ENCODE data around the gene FAM180B.
A peak's percentile ranks its signal among the peaks of the same experiment; 100 is the strongest.
"Not testable (repeated sequence)": the region's sequence is repeated elsewhere in the genome, so short reads cannot be mapped to it uniquely, and the experiment has no call there.

Gene FAM180B, protein sequence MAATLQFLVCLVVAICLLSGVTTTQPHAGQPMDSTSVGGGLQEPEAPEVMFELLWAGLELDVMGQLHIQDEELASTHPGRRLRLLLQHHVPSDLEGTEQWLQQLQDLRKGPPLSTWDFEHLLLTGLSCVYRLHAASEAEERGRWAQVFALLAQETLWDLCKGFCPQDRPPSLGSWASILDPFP

DNA sequence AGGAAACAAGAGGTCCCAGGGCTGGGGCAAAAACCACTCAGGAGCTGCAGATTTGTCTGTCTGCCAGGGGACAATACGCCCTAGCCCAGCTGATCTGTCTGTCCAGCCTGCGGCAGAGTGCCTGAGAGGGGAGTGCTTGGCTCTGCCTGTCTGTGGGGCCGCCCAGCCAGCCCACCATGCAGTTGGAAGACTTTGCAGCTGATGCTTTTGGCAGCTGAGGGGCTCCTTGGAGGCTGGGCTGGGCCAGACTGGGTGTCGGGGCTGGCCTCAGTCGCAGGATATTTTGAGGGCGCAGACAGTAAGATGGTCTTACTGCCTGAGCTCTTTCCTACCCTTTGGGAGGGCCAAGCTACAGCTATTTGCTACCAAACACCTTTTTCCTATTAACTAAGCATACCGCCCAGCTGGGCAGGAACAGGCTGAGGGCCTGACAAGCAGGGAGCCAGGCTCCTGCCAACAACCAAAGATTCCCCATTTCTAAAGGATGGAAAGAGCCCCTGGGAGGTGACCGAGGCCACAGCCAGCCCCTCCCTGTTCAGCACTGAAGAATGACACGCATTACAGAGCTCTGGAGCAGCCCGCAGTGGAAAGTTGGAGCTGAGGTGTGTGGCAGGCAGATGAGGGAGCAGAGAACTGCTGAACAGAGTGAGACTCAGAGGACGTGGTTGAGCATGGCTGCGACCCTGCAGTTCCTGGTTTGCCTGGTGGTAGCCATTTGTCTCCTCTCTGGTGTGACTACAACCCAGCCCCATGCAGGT is at the start of gene FAM180B:
FAM180B (plus strand) TSS at position 581 of the 758 bp plus-strand sequence; CDS start at position 672, 91 bp downstream.
- no peak for DNase-seq

DNA sequence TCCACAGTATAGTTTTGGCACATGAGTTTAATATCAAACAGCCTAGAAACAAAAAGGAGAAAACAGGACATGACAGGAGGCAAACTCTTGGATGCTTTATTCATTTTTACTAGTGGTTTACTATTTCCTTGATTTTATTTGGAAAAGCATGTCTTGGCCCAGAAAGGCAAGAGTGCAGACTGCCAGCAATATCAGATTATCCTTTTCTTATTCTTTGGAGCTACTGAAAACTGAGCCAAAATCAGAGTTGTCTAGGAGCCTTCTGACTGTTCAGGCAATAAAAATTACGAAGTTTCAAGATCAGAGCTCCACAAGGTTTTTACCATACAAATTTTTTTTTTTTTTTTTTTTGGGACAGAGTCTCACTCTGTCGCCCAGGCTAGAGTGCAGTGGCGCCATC is 49.6 kb upstream of the FAM180B start:
- DNase-seq = no peak

- no peak for DNase-seq
Measured at GRCh38 chr11:47538741-47539565, 47.5 kb upstream of the FAM180B start.

GRCh38 chr11:47539681-47540039 is 46.8 kb upstream of the FAM180B start:
- no peak for DNase-seq

DNA sequence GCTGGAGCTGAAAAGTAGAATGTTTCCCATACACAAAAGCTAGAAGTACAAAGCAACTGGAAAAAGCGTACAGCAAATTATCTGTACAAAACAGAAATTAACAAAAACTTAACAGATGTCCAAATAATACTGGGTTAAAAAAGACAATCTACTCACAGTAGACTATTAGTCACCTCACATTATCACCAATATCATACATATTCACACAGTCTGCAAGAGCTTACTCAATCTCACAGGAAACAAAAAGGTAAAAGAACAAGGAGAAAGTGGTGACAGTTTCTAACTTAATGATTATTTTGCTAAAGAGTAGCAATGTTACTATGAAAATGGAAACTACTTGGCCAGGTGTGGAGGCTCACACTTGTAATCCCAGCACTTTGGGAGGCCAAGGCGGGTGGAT is 45.4 kb upstream of the FAM180B start:
- no peak for DNase-seq

- DNase-seq = no peak
Measured at GRCh38 chr11:47545298-47545697, 41.2 kb upstream of the FAM180B start.

DNA sequence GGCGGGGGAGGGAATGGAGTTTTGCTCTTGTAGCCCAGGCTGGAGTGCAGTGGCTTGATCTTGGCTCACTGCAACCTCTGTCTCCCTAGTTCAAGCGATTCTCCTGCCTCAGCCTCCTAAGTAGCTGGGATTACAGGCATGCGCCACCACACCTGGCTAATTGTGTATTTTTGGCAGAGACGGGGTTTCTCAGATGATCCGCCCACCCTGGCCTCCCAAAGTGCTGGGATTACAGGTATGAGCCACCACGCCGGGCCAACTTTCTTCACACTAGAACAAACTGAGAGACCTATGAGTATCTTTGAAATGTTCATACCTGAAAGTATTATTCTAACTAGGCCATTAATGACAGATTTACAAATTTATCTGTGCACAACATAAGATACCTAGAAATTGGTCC is 40.2 kb upstream of the FAM180B start:
- not testable (repeated sequence) for DNase-seq

GRCh38 chr11:47550288-47551047 is 36.0 kb upstream of the FAM180B start:
- no peak for DNase-seq

DNA sequence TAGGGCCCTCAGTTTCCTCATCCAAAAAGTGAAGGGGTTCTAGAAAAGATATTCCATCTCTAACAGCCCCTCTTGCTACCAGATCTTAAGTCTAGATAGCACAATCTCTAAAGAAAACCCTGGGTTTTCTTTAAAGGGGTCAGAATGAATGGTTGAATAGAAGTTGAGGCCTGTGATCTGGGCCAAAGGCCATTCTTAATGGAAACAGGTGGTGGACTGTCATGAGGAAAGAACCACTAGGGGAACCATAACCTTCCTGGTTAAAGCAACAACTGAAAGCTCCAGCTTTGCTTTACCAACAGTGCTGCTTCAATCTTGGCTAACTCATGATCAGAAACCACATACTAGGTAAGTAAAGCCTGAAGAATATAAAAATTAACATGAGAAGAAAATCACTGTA is 35.4 kb upstream of the FAM180B start:
- DNase-seq = peak; percentile 4

- DNase-seq = no peak
Measured at GRCh38 chr11:47552056-47552565, 34.4 kb upstream of the FAM180B start.

GRCh38 chr11:47552566-47553405 is 33.7 kb upstream of the FAM180B start, which contains the start of gene CELF1:
Gene CELF1, minus strand, starts transcription at chr11:47553132. Its CDS starts 53,609 bp downstream, at chr11:47499523.
- DNase-seq = peak; percentile 85

DNA sequence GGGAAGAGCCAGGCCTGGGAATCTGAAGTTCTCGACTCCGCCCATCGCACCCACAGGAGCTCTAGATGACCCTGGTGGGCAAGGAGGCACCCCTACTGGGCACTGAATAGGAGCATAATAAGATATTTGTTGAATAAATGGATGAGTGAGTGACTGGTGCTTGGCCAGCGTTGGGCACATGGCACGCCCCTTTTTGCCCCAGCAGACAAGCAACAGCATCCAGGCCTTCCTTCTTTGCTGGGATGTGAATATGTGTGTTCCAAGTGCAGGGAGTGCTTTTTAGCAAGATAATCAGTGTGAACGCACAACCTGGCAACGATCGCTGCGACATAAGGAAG is 33.1 kb upstream of the FAM180B start:
- DNase-seq = no peak

DNA sequence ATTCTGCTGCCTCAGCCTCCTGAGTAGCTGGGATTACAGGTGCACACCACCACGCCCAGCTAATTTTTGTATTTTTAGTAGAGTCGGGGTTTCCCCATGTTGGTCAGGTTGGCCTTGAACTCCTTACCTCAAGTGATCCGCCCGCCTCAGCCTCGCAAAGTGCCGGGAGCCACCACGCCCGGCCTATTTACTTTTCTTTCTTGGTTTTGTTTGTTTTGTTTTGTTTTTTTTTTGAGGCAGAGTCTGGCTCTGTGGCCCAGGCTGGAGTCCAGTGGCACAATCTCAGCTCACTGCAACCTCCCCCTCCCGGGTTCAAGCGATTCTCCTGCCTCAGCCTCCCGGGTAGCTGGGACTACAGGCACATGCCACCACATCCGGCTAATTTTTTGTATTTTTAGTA is 29.5 kb upstream of the FAM180B start:
- not testable (repeated sequence) for DNase-seq

GRCh38 chr11:47558695-47559094 is 27.8 kb upstream of the FAM180B start:
- DNase-seq = no peak

DNA sequence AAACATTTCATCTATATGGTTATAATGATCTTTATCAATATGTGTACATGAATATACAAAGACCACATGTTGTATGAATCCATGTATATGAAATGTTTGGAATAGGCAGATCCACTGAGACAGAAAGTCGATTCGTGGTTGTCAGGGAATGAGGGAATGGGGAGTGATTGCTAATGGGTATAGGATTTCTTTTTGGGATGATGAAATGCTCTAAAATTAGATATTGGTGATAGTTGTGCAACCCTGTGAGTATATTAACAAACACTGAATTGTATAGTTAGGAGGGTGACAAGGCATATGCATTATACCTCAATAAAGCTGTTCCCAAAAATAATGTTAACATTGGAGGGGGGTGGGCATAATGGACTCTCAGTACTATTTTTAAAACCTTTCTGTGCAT is 26.1 kb upstream of the FAM180B start:
- DNase-seq = no peak

DNA sequence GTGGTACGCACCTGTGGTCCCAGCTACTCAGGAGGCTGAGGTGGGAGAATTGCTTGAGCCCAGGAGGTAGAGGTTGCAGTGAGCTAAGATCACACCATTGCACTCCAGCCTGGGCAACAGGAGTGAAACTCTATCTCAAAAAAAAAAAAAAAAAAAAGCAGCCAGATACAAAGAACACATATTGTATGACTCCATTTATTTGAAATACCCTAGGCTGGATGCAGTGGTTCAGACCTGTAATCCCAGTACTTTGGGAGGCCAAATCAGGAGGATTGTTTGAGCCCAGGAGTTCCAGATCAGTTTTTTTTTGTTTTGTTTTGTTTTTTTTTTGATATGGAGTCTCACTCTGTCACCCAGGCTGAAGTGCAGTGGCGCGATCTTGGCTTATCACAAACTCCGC is 24.1 kb upstream of the FAM180B start:
- DNase-seq = not testable (repeated sequence)

GRCh38 chr11:47564366-47564765 is 22.1 kb upstream of the FAM180B start:
- not testable (repeated sequence) for DNase-seq

DNA sequence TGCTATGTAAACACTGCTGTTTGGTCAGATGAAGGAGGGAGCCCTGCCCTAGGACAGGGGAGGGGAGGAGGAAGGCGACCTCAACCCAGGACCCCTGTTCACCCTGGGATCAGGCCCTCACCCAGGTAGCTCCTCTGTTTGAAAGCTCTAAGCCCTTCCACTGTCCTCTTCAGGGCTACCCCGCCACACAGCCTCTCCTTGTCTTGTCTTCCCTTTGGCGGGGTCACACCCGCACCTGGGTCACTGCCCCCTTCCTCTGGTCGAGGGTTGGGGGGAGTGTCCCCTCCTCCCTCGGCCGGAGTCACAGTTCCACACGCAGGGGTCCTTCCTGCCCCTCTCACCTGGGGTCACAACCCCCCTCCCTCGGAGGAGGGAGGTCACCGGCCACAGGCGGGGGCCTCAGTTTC is 21.5 kb upstream of the FAM180B start:
- DNase-seq = no peak

DNA sequence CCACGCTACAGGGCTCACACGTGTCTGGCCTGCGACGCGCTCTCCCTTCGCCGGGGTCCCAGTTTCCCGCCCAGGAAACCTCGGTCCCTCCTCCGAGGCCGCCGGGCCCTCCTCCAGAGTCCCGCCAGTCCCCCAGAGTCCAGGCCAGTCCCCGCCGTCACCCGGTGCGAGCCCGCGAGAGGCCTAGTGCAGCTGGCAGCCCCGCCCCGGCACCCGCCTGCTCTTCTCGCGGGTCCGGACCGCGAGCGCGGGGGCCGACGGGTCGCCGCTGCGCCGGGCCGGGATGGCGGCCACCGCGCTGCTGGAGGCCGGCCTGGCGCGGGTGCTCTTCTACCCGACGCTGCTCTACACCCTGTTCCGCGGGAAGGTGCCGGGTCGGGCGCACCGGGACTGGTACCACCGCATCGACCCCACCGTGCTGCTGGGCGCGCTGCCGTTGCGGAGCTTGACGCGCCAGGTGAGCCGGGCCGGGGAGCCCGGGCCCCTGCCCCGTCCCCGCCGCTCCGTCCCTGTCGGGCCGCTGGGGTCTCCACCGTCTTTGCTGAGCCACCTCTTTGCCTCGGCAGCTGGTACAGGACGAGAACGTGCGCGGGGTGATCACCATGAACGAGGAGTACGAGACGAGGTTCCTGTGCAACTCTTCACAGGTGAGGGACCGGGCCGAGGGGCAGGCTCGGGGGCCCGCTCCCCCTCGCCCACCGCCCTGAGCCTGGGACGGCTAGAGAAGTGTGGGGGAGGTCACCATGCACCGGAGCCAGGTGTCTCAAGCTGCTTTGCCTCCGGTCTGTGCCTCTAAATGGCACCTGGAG is 20.9 kb upstream of the FAM180B start, which contains the start of gene PTPMT1:
PTPMT1 (plus strand) TSS at position 260 of the 809 bp plus-strand sequence; CDS start at position 284, 24 bp downstream.
- DNase-seq = peak; percentile 22

DNA sequence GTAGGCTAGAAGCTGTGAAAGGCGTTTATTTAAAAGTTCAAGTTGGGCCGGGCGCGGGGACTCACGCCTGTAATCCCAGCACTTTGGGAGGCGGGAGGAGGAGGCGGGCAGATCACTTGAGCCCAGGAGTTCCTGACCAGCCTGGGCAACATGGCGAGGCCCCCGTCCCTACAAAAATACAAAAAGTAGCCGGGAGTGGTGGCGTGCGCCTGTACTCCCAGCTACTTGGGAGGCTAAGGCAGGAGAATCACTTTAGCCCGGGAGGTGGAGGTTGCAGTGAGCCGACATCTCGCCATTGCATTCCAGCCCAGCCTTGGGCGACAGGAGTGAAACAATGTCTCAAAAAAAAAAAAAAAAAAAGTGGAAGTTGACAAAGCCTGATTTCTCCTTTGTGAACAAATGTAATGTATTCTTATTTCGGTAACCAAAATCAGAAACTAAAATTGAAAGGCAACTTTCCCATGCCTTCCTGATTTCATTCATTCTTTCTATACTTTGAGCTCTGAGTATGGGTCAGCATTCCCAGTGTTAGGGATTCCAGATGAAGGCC is 20.3 kb upstream of the FAM180B start:
- no peak for DNase-seq

Data from NCI-H1694 treated with DMSO at 0.1 percent for 48 hours (cell line).